ENCODE measurements around the gene ISL2. TPM values are rescaled to one million over a fixed set of nuclear protein-coding genes. Genes with fewer than 3 reads are reported as not detected.

ISL2 gene
- total RNA-seq, 1 donor from 2014 or later: 4.5 TPM

DNA sequence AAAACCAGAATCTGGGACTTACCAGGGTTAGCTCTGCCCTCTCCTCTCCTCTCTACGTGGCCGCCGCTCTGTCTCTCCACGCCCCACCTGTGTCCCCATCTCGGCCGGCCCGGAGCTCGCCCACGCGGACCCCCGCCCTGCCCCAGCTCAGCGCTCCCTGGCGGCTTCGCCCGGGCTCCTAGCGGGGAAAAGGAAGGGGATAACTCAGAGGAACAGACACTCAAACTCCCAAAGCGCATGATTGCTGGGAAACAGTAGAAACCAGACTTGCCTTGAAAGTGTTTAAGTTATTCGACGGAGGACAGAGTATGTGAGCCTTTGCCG lies 5.4 kb downstream of the ISL2 start:
- Mint-ChIP-seq H3K27me3 (peaks cover 84% of the 10 kb centered on the region), H3K4me1 (ENCODE audit: unreplicated experiment) (peaks cover 22% of the 10 kb centered on the region), H3K4me3 (peak overlapping the region; percentile 85), H3K36me3 (peaks cover 3% of the 10 kb centered on the region), H3K9me3 (no peaks in the 10 kb centered on the region), H3K27ac (peak overlapping the region; percentile 69)
- no peak for DNase-seq (ENCODE audit: extremely low spot score, unreplicated experiment)
- TF ChIP-seq, protein P1, sequence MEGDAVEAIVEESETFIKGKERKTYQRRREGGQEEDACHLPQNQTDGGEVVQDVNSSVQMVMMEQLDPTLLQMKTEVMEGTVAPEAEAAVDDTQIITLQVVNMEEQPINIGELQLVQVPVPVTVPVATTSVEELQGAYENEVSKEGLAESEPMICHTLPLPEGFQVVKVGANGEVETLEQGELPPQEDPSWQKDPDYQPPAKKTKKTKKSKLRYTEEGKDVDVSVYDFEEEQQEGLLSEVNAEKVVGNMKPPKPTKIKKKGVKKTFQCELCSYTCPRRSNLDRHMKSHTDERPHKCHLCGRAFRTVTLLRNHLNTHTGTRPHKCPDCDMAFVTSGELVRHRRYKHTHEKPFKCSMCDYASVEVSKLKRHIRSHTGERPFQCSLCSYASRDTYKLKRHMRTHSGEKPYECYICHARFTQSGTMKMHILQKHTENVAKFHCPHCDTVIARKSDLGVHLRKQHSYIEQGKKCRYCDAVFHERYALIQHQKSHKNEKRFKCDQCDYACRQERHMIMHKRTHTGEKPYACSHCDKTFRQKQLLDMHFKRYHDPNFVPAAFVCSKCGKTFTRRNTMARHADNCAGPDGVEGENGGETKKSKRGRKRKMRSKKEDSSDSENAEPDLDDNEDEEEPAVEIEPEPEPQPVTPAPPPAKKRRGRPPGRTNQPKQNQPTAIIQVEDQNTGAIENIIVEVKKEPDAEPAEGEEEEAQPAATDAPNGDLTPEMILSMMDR (conservative IDR thresholded peaks at IDR 0.05): no peak

DNA sequence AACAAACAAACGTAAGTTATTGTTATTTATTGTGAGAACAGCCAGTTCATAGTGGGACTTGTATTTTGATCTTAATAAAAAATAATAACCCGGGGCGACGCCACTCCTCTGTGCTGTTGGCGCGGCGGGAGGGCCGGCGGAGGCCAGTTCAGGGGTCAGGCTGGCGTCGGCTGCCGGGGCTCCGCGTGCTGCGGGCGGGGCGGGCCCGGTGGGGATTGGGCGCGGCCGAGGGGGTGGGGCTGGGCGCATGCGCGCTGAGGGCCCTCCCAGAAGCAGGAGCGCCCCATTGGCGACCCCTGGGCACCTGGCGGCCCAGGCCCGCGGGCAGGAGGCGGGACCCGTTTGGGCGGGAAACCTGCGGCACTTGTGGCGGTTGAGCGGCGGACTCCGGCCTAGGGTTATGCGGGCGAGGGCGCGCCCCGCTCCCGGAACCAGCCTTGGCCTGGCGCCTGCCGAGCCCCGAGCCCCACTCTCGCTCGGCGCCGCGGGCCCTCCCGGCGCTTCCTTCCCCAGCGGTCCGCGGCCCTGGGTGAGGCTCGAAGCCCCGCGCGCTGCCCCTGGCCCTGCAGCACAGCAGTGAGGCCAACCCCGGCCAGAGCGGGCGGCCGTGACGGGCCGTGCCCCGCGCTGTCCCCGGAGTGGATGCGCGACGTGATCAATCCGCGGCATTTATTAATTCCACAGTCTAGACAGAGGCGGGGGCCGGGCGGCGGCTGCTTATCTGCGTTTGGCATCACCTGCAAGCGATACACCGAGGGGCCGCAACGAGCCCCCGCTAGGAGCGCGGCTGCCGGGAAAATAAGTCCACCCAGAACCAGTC lies 6.0 kb downstream of the ISL2 start:
- peak overlapping the region; percentile 69 for H3K27ac Mint-ChIP-seq
- H3K9me3 Mint-ChIP-seq: no peaks in the 10 kb centered on the region
- H3K4me3 Mint-ChIP-seq: peak overlapping the region; percentile 85
- peaks cover 18% of the 10 kb centered on the region for H3K4me1 Mint-ChIP-seq (ENCODE audit: unreplicated experiment)
- H3K36me3 Mint-ChIP-seq: peaks cover 3% of the 10 kb centered on the region
- no peak for DNase-seq (ENCODE audit: extremely low spot score, unreplicated experiment)
- peaks cover 82% of the 10 kb centered on the region for H3K27me3 Mint-ChIP-seq
- TF ChIP-seq, protein P1 (conservative IDR thresholded peaks at IDR 0.05): no peak

DNA sequence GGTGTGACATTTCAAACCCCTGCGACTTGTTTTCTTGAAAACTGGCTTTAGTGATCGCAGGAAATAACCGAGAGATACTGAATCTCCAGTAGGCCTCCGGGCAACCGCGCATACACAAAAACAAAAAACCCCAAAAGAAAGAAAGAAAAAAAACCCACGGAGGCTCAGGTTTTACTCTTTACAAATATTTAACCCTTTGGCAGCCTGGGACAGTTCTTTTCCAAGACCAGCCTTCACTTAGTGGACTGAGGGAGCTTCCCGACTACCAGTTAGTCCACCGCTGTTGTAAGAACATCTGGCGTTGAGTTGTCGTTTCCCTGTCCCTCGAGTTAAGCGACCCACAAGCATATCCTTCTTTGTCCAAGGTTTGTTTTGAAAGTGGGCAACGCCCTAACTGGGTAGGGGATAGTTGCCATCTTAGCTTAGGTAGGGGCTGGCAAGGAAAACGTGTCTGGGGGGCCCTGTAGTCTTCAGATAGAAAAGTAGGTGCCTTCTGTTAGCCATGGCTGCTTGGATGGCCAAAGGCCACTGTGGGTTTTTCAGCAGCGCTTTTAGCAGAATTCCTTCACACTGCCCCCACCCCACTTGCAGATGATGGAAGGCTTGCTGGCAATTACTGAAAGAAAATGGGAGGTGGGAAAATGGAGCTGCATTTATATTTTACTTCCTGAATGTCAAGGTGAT lies 6.9 kb downstream of the ISL2 start:
- DNase-seq (ENCODE audit: extremely low spot score, unreplicated experiment): no peak
- Mint-ChIP-seq H3K4me1 (ENCODE audit: unreplicated experiment) (peaks cover 16% of the 10 kb centered on the region), H3K27me3 (peaks cover 87% of the 10 kb centered on the region), H3K9me3 (no peaks in the 10 kb centered on the region), H3K4me3 (peak overlapping the region; percentile 58), H3K27ac (no peak overlapping the region), H3K36me3 (peaks cover 6% of the 10 kb centered on the region)
- TF ChIP-seq, protein P1 (conservative IDR thresholded peaks at IDR 0.05): no peak

DNA sequence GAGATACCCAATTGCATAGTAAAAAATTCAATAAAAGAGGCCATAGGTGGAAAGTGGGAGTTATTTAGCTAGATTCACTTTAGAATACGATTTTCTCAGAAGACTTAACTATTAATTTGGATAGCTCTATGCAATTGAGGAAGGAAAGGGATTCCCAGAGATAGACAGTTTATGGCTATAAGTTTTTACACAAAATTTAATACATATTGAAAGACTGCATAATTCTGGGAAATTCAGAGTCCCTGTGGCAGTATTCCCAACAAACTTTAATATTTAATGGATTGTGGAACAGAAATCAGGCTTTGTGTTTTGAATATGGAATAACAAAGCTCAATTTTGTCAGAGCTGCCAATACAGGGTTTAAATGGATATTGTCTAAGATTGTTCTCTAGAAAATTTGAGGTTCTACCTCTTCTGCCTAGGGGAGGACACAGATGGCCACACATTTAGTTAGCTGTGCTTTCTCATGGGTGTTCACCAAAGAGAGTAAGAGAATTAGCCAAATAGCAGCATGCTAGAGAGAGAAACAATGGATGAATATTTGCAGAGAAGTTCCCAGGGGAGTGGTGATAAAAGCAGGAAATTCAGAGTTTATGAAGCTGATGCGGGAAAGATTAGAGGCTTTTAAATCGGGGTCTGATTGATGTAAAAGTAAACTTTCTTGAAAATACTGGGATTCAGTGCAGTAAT lies 8.5 kb downstream of the ISL2 start:
- H3K36me3 Mint-ChIP-seq: peaks cover 7% of the 10 kb centered on the region
- no peak for DNase-seq (ENCODE audit: extremely low spot score, unreplicated experiment)
- peaks cover 13% of the 10 kb centered on the region for H3K4me1 Mint-ChIP-seq (ENCODE audit: unreplicated experiment)
- H3K27ac Mint-ChIP-seq: peak overlapping the region; percentile 22
- peak overlapping the region; percentile 82 for H3K4me3 Mint-ChIP-seq
- peaks cover 86% of the 10 kb centered on the region for H3K27me3 Mint-ChIP-seq
- no peaks in the 10 kb centered on the region for H3K9me3 Mint-ChIP-seq
- TF ChIP-seq, protein P1 (conservative IDR thresholded peaks at IDR 0.05): no peak

DNA sequence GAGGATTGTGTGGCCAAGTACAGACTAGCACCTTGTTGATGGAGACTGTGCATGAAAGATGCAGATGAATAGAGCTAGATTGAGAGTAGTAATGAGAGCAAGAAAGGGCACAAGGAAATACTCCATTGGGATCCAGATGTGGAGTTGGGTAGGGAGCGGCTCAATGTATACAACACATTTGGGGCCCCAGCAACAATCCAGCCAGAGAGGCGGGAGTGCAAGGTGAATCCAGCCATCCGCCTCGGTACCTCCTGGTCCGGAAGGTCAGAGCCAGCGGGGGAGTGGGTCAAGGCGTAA lies 9.0 kb downstream of the ISL2 start:
- Mint-ChIP-seq H3K4me1 (ENCODE audit: unreplicated experiment) (peaks cover 13% of the 10 kb centered on the region), H3K36me3 (peaks cover 7% of the 10 kb centered on the region), H3K9me3 (no peaks in the 10 kb centered on the region), H3K27me3 (peaks cover 86% of the 10 kb centered on the region), H3K4me3 (peak overlapping the region; percentile 82), H3K27ac (peak overlapping the region; percentile 22)
- TF ChIP-seq, protein P1 (conservative IDR thresholded peaks at IDR 0.05): no peak
- DNase-seq (ENCODE audit: extremely low spot score, unreplicated experiment): no peak

Measured in type B pancreatic cell (in vitro differentiated cells).